HepG2 (cell line): ENCODE results near the gene FAF1. TPM values are rescaled to one million over a fixed set of nuclear protein-coding genes. Genes with fewer than 3 reads are reported as not detected.
A peak's percentile ranks its signal among the peaks of the same experiment; 100 is the strongest.

Experiments used
- DNMT3B ChIP-seq: conservative IDR thresholded peaks from 2 replicates; pipeline ENCODE4 v1.6.1; 2016; ENCODE audit warnings: missing biosample characterization, control low read depth
- FOXA1 ChIP-seq, 2 experiments: fragments of 450-650 bp in 1 of 2; sonication (generic) in 1 of 2; formaldehyde crosslinking in 1 of 2; IDR thresholded peaks; 2 replicates each; pipeline versions ENCODE4 v1.4.0 to v1.6.1; 2016 to 2020; ENCODE audit warnings: missing genetic modification reagents in 1 of 2
- HDAC1 ChIP-seq: sonication (generic); formaldehyde crosslinking; IDR thresholded peaks from 2 replicates; pipeline ENCODE4 v1.5.1; 2020; ENCODE audit warnings: mild to moderate bottlenecking, missing genetic modification reagents
- MZF1 ChIP-seq: sonication (generic); formaldehyde crosslinking; IDR thresholded peaks from 2 replicates; pipeline ENCODE4 v1.8.1; 2023; ENCODE audit warnings: mild to moderate bottlenecking, missing genetic modification reagents, borderline replicate concordance
- REL ChIP-seq: sonication (generic); formaldehyde crosslinking; conservative IDR thresholded peaks from 2 replicates; pipeline ENCODE4 v1.8.0; 2022; ENCODE audit warnings: mild to moderate bottlenecking, missing genetic modification reagents, moderate library complexity
- ZNF292 ChIP-seq: sonication (generic); formaldehyde crosslinking; IDR thresholded peaks from 2 replicates; pipeline ENCODE4 v1.8.1; 2022; ENCODE audit warnings: mild to moderate bottlenecking, low read depth, missing genetic modification reagents, borderline replicate concordance
- ZNF530 ChIP-seq: sonication (generic); formaldehyde crosslinking; IDR thresholded peaks from 2 replicates; pipeline ENCODE4 v1.5.0; 2020; ENCODE audit warnings: low read depth, mild to moderate bottlenecking, missing genetic modification reagents
- ZNF615 ChIP-seq: sonication (generic); formaldehyde crosslinking; IDR thresholded peaks from 2 replicates; pipeline ENCODE4 v1.5.0; 2020; ENCODE audit warnings: mild to moderate bottlenecking, missing genetic modification reagents, borderline replicate concordance
- ZNF891 ChIP-seq: sonication (generic); formaldehyde crosslinking; IDR thresholded peaks from 2 replicates; pipeline ENCODE4 v1.5.0; 2020; ENCODE audit warnings: mild to moderate bottlenecking, missing genetic modification reagents
- polyA plus RNA-seq, 8 experiments: library from polyadenylated mRNA; depleted of rRNA in 3 of 8; stranded (reverse) in 7 of 8; unstranded in 1 of 8; fragments of >200 nt; fragmentation: Illumina TruSeq in 4 of 8; extraction: Trizol in 4 of 8; gene quantifications; 2 replicates each; pipeline versions ENCODE4 v1.2.1 to v1.2.3, GENCODE V29; 2011 to 2016; ENCODE audit warnings: low read depth in 4 of 8, missing spikeins in 1 of 8, mixed read lengths in 1 of 8; ENCODE audit not compliant: insufficient read depth in 1 of 8
- total RNA-seq, 5 experiments: library from RNA; depleted of rRNA; stranded (reverse); fragments of >200 nt; fragmentation: Illumina TruSeq; extraction: Trizol; gene quantifications; 2 replicates each; pipeline ENCODE4 v1.2.3, GENCODE V29; 2016; ENCODE audit warnings: low read depth in 1 of 5
- TF ChIP-seq, protein P1 (sequence below): sonication (generic); formaldehyde crosslinking; IDR thresholded peaks from 2 replicates; pipeline ENCODE4 v1.8.0; 2022; ENCODE audit warnings: low read depth, missing genetic modification reagents
- TF ChIP-seq, protein P2 (sequence below): sonication (generic); formaldehyde crosslinking; IDR thresholded peaks from 2 replicates; pipeline ENCODE4 v1.9.0; 2022; ENCODE audit warnings: low read depth, missing genetic modification reagents
- TF ChIP-seq, protein P3 (sequence below), 2 experiments: sonication (generic) in 1 of 2; formaldehyde crosslinking in 1 of 2; IDR thresholded peaks; 2 replicates each; pipeline versions ENCODE4 v1.4.0 to v1.6.1; 2018 to 2020; ENCODE audit warnings: missing genetic modification reagents in 2 of 2, borderline replicate concordance in 1 of 2, low read depth in 1 of 2, mild to moderate bottlenecking in 1 of 2, missing biosample characterization in 1 of 2
- TF ChIP-seq, protein P4 (sequence below): sonication (generic); formaldehyde crosslinking; IDR thresholded peaks from 2 replicates; pipeline ENCODE4 v1.4.0; 2020; ENCODE audit warnings: missing genetic modification reagents
- TF ChIP-seq, protein P5 (sequence below): sonication (generic); formaldehyde crosslinking; IDR thresholded peaks from 2 replicates; pipeline ENCODE4 v1.9.0; 2021; ENCODE audit warnings: missing genetic modification reagents, borderline replicate concordance
- TF ChIP-seq, protein P6 (sequence below): IDR thresholded peaks from 2 replicates; pipeline ENCODE4 v1.6.1; 2016; ENCODE audit warnings: low read depth
- TF ChIP-seq, protein P7 (sequence below): sonication (generic); formaldehyde crosslinking; IDR thresholded peaks from 2 replicates; pipeline ENCODE4 v1.5.0; 2020; ENCODE audit warnings: missing genetic modification reagents, mild to moderate bottlenecking, borderline replicate concordance

The FAF1 gene
- total and polyA plus RNA-seq, 2 of the 13 experiments (the other 11 are each of a cell fraction or from before 2014, with no cell fraction given), result 19.4 to 63.3 TPM

DNA sequence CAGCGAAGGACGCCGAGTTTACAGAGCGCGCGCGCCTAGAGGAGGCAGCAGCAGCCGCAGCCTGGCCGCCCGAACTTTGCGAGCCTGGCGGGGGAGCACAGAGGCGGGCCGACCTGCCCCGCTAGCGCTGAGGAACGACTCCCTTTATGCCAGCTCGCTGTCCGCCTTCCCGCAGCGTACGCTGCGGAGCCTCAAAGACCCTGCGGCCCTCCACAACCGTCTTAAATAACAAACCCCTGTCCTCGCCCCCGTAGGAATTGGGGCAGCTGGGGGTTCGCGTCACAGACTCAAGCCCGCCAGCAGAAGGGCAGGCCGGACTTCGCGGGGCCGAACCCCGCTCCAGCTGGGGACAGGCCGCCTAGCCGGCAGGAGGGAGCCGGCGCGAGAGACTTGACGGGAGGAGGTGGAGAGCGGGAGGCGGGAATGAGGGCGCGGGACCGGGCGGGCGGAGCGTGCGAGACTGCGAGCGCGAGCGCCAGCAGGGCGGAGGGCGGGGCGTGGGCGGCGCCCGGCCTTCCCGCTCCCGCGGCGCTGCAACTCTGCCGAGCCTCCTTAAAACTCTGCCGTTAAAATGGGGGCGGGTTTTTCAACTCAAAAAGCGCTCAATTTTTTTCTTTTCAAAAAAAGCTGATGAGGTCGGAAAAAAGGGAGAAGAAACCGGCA lies 8.2 kb upstream of the FAF1 start (continued):
- TF ChIP-seq FOXA1 (IDR thresholded peaks at IDR 0.05) (no peak), FOXA1 (CRISPR knock-in tag; IDR thresholded peaks at IDR 0.05) (no peak; the same call in 1 of the 2 replicates), ZNF292 (CRISPR knock-in tag) (peak; percentile 77; the same call in 1 of the 2 replicates), REL (CRISPR knock-in tag) (peak; percentile 94), DNMT3B (CRISPR knock-in tag) (no peak; the same call in 1 of the 2 replicates), ZNF891 (CRISPR knock-in tag) (peak; percentile 94), MZF1 (CRISPR knock-in tag) (no peak), ZNF530 (CRISPR knock-in tag) (no peak), ZNF615 (no peak), HDAC1 (CRISPR knock-in tag) (peak; percentile 79)
- TF ChIP-seq, protein P1, sequence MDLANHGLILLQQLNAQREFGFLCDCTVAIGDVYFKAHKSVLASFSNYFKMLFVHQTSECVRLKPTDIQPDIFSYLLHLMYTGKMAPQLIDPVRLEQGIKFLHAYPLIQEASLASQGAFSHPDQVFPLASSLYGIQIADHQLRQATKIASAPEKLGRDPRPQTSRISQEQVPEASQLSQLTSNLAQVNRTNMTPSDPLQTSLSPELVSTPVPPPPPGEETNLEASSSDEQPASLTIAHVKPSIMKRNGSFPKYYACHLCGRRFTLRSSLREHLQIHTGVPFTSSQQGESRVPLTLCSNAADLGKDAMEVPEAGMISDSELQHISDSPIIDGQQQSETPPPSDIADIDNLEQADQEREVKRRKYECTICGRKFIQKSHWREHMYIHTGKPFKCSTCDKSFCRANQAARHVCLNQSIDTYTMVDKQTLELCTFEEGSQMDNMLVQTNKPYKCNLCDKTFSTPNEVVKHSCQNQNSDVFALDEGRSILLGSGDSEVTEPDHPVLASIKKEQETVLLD (CRISPR knock-in tag), result peak; percentile 74
- TF ChIP-seq, protein P2, sequence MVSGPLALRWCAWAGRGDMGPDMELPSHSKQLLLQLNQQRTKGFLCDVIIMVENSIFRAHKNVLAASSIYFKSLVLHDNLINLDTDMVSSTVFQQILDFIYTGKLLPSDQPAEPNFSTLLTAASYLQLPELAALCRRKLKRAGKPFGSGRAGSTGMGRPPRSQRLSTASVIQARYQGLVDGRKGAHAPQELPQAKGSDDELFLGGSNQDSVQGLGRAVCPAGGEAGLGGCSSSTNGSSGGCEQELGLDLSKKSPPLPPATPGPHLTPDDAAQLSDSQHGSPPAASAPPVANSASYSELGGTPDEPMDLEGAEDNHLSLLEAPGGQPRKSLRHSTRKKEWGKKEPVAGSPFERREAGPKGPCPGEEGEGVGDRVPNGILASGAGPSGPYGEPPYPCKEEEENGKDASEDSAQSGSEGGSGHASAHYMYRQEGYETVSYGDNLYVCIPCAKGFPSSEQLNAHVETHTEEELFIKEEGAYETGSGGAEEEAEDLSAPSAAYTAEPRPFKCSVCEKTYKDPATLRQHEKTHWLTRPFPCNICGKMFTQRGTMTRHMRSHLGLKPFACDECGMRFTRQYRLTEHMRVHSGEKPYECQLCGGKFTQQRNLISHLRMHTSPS, result 0 out of 2 replicates have a peak, but pooled peaks have one; percentile 54
- TF ChIP-seq, protein P3, sequence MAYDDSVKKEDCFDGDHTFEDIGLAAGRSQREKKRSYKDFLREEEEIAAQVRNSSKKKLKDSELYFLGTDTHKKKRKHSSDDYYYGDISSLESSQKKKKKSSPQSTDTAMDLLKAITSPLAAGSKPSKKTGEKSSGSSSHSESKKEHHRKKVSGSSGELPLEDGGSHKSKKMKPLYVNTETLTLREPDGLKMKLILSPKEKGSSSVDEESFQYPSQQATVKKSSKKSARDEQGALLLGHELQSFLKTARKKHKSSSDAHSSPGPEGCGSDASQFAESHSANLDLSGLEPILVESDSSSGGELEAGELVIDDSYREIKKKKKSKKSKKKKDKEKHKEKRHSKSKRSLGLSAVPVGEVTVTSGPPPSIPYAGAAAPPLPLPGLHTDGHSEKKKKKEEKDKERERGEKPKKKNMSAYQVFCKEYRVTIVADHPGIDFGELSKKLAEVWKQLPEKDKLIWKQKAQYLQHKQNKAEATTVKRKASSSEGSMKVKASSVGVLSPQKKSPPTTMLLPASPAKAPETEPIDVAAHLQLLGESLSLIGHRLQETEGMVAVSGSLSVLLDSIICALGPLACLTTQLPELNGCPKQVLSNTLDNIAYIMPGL (CRISPR knock-in tag; IDR thresholded peaks at IDR 0.05; ENCODE audit: borderline replicate concordance in 1 of 2, low read depth in 1 of 2), result peak; percentile 89 to 90
- TF ChIP-seq, protein P4, sequence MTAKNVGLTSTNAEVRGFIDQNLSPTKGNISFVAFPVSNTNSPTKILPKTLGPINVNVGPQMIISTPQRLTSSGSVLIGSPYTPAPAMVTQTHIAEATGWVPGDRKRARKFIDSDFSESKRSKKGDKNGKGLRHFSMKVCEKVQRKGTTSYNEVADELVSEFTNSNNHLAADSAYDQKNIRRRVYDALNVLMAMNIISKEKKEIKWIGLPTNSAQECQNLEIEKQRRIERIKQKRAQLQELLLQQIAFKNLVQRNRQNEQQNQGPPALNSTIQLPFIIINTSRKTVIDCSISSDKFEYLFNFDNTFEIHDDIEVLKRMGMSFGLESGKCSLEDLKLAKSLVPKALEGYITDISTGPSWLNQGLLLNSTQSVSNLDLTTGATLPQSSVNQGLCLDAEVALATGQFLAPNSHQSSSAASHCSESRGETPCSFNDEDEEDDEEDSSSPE (CRISPR knock-in tag), result peak; percentile 92
- TF ChIP-seq, protein P5, sequence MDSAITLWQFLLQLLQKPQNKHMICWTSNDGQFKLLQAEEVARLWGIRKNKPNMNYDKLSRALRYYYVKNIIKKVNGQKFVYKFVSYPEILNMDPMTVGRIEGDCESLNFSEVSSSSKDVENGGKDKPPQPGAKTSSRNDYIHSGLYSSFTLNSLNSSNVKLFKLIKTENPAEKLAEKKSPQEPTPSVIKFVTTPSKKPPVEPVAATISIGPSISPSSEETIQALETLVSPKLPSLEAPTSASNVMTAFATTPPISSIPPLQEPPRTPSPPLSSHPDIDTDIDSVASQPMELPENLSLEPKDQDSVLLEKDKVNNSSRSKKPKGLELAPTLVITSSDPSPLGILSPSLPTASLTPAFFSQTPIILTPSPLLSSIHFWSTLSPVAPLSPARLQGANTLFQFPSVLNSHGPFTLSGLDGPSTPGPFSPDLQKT (CRISPR knock-in tag), result no peak
- TF ChIP-seq, protein P6, sequence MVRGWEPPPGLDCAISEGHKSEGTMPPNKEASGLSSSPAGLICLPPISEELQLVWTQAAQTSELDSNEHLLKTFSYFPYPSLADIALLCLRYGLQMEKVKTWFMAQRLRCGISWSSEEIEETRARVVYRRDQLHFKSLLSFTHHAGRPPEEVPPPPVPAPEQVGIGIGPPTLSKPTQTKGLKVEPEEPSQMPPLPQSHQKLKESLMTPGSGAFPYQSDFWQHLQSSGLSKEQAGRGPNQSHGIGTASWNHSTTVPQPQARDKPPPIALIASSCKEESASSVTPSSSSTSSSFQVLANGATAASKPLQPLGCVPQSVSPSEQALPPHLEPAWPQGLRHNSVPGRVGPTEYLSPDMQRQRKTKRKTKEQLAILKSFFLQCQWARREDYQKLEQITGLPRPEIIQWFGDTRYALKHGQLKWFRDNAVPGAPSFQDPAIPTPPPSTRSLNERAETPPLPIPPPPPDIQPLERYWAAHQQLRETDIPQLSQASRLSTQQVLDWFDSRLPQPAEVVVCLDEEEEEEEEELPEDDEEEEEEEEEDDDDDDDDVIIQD (CRISPR knock-in tag), result peak; percentile 11; the same call in 1 of the 2 replicates
- TF ChIP-seq, protein P7, sequence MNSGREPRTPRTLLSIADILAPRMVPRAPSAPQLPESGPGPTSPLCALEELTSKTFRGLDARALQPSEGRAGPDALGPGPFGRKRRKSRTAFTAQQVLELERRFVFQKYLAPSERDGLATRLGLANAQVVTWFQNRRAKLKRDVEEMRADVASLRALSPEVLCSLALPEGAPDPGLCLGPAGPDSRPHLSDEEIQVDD (CRISPR knock-in tag), result peak; percentile 87; the same call in 1 of the 2 replicates
